Smooth muscle cell of the brain vasculature (primary cell): Measurements from ENCODE around the gene SMIM15.
"Not testable (repeated sequence)": the region's sequence is repeated elsewhere in the genome, so short reads cannot be mapped to it uniquely, and the experiment has no call there.

Experiments used
- DNase-seq: peaks from one replicate; pipeline ENCODE4 v3.0.0-alpha.2; 2012; ENCODE audit warnings: low read depth, low spot score

SMIM15 gene, protein sequence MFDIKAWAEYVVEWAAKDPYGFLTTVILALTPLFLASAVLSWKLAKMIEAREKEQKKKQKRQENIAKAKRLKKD

DNA sequence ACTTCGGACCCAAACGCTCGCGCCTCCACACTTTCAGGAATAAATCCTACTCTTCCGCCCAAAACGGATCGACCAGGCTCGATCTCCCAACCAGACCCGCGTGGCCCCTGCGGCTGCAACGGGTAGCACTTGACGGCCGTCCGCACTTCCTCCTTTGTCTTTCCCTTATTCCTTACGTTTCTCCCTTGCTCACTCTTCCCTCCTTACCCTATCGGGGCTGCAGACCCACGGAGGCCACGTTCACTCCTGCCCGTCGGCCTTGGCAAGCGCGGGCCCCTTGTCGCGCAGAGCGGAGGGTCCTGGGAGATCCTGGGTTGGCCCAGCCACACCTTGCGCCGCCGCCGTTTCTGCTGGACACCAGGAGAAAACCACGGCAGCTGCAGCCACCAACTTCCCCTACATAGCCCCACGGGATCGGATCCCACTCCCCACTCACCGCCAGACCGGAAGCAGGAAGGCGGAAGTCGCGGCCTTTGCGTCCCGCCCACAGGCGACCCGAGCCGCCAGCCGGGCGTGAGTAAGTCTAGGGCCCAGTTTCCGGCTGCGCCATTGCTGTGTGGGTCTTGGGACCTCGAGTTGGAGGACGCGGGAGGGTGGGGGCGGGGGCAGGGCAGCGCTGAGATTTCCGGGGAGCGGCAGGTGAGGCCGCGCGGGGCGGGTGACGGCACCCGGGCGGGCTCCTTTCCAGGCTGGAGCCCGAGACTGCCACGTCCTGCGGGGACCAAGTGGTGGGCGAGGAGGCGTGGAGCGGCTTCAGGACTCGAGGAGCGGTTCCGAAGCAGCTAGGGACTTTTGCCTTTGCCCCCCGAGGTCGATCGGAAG is at the start of gene SMIM15:
SMIM15 (minus strand) TSS at position 459 of the 822 bp plus-strand sequence. CDS start 2,297 bp downstream, outside the sequence.
- peak; percentile 47 for DNase-seq

DNA sequence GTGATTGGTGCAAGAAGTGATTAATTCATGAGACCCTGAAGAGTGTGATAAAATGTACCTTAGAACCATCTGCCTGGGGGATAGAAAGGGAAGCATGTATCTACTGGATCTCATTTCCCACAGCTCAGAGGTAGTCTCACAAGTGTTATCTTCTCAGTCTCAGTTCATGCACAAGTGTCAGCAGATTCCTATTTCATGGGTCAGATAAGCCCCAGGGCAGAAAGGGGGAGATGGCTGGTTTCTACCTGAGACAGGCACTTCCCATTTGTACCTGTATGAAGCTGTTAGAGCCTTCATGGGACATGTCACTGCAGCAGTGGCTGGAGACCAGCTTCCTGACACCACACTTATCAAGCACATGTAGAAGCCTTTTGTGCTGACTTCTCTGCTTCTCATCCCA is 45.6 kb upstream of the SMIM15 start:
- DNase-seq: no peak

DNA sequence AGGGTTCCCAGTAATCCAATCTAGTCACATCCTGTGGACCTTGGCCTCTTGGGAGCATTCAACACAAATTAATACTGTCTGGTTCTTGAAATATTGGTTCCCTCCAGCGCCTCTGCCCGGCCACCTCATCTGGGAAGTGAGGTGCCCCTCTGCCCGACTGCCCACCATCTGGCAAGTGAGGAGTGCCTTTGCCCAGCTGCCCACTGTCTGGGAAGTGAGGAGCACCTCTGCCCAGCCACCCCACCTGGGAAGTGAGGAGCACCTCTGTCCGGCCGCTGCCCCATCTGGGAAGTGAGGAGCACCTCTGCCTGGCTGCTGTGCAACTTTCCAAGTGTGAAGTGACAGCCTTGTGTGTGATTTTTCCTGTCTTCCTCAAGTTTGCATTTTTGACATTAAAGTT is 42.7 kb upstream of the SMIM15 start:
- no peak for DNase-seq

DNA sequence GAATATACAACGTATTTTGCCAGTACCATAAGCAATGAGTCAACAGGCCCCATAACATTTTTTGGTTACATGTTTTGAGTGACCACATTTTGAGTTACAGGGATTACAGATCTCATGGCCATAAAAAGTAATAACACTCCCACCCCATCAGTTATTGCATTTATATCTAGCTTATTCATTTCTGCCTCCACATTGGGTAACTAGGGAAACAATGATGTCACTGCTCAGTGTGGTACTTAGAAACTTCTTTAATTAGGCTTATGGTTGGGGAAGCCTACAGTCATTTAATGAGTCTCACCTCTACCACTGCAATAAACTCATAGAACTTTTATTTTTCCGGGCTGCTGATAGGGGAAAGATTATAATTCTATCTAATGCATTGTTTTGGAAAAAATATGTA is 39.9 kb upstream of the SMIM15 start:
- DNase-seq: no peak

DNA sequence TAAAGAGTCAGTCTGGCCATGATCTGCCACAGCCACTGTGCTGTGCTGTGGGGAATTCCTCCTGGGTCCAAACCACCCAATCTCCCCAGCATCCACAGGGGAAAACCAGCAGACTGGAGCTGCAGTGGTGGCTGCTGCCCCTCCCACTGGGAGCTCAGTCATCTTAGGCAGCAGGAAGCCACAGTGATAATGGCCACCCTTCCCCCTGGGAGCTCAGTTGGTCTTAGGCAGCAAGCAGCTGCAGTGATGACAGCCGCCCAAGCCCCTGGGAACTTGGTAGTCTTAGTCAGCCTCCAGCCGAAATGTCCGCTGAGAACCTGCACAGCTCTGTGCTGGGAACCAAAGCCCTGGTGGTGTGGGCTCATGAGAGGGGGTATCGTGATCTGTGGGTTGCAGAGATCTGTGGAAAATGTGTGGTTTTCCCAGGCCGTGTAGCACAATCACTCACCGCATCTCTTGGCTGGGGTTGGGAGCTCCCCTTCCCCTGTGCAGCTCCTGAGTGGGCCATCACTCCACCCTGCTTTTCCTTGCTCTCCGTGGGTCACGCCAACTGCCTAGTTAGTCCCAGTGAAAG is 38.4 kb upstream of the SMIM15 start:
- DNase-seq: no peak

DNA sequence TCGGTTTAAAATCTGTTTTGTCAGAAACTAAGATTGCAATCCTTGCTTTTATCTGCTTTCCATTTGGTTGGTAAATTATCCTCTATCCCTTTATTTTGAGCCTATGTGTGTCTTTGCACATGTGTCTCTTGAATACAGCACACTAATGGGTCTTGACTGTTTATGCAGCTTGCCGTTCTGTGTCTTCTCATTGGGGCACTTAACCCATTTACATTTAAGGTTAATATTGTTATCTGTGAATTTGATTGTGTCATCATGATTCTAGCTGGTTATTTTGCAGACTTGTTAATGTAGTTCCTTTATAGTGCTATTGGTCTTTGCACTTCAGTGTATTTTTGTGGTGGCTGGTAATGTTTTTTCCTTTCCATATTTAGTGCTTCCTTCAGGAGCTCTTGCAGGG is 36.3 kb upstream of the SMIM15 start:
- DNase-seq: no peak

DNA sequence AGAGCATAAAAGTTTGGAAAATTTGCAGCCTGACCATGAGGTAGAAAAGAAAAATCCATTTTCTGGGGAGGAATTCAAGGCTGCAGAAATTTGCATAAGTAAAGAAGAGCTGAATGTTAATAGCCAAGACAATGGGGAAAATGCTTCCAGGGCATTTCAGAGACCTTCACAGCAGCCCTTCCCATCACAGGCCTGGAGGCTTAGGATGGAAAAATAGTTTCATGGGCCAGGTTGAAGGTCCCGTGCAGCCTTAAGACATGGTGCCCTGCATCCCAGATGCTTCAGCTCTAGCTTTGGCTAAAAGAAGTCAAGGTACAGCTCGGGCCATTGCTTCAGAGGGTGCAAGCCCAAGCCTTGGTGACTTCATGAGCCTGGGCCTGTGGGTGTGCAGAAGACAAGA is 25.6 kb upstream of the SMIM15 start:
- not testable (repeated sequence) for DNase-seq

DNA sequence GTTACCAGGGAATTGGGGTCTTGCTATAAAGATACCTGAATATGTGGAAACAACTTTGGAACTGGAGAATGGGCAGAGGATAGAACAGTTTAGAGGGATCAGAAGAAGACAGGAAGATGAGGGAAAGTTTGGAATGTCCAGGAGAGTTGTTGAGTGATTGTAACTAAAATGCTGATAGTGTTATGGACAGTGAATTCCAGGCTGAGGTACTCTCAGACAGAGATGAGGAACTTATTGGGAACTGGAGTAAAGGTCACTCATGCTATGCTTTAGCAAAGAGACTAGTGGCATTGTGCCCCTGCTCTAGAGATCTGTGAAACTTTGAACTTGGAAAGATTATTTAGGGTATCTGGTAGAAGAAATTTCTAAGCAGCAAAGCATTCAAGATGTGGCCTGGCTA is 25.1 kb upstream of the SMIM15 start:
- not testable (repeated sequence) for DNase-seq

DNA sequence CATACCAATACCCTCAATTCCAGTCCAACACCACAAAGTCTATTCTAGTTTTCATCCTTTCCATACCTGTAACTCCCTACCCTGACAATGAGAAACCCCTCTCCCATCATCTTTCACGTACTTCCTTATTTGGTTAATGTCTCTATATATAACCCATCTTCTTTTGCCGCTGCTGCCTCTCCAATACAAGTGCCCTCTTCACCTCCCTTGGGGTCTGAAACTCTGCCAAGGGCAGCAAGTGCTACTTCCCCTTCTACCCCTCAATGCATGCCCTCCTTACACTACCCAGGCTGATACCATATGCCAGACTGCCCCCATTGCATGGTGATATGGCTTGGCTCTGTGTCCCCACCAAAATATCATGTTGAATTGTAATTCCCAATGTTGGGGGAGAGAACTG is 24.4 kb upstream of the SMIM15 start:
- no peak for DNase-seq

DNA sequence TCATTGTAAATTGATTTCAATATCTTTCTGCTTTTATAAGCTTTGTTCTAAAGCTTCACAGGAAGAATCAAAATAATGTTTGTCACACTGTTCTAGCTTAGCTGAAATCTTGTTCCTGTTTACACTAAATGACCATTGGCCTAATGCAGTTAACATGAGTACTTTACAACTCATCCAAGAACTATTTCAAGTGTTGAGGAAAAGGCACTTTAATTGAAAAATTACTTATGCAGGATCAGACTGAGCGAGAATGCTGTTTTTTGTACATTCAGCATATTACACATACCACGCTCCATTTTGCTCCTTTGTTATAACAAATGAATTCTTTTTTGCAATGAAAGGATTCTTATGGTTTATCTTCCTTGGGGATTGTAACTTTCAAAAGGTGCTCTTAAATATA is 22.4 kb upstream of the SMIM15 start:
- no peak for DNase-seq

DNA sequence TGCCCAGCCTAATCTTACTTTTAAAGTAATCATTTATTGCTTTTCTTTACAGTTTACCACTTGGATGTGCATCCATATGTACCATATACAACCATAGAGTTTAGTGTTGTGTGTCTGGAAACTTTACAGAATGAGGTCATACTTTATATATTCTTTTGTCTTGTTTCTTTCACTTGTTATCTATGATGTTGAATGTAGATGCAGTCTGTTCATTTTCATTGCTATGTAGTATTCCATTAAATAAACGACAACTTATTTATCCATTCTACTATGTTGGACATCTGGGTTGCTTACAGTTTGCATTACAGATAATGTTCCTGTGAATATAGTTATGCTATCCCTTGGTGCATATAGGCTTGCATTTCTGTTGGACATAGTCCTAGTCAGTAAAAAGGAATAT is 21.3 kb upstream of the SMIM15 start:
- DNase-seq: no peak

DNA sequence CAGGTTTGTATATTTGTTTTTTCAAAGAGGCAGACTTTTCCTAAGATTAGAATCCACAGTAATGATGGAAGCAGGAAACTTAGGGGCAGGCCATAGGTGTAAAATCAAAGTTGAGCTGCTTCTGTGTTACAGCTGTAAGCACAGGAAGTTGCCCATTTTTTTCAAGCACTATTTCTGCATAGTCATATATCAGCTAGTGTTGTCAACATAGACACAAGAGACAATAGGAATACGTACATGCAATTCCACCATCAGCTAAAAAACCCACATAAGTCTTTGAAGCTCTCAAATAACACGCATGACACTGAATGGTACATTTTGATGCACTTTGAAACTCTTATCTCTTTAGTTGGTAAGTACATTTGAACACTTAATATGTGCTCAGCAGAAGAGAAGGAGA is 20.2 kb upstream of the SMIM15 start:
- DNase-seq: no peak

DNA sequence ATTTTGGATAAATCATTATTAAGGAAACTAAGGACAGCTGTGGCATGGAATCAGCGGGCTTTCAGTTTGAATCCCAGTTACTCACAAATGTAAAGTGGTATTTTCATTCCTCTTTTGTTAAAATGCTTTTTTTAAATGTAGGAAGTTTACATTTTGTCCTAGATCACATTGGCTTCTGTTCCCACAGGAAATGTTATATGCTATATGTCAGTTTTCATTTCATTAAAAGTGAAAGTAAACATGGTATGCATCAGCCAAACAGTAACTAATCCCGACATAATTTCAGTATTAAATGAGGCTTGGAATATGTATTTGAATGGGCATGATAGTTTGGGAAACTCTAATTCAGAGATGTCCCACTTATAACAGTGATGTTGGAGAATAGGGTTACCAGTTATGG is 18.6 kb upstream of the SMIM15 start:
- DNase-seq: no peak

DNA sequence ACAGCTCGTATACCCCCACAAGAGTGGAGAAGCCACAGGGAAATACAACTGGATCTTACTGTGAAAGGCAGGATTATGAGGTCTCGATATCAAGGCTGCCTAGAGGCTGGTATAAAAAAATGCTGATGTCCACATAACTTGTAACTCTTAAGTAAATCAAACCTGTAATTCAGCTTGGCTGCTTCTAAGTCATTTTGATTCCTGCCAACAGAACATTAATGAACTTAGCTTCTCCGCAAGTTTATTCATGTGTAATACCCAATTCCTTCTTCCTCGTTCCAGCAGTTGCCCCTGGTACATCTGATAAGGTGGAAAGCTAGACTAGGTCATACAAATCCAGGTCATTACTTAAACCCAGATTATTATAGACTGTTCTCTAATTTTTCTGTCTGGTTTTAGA is 16.4 kb upstream of the SMIM15 start:
- no peak for DNase-seq

DNA sequence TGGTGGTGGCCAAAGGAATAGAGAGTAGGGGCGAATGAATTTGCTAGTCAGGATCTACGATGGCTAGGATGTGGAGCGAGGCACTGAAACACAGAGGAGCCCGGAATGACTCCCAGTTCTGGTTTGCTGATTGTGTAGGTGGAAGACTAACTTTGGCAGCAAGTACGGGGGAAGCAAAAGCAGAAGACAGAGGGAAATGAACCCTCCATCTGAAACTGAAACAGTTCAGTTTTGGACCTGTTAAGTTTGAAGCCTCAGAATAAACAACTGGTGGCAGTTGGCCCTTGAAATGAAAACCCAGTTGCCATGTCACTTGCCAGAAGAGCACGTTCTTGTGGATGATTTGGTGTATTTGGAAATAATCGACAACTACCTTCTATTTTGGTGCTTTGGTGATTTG is 15.4 kb upstream of the SMIM15 start:
- no peak for DNase-seq

DNA sequence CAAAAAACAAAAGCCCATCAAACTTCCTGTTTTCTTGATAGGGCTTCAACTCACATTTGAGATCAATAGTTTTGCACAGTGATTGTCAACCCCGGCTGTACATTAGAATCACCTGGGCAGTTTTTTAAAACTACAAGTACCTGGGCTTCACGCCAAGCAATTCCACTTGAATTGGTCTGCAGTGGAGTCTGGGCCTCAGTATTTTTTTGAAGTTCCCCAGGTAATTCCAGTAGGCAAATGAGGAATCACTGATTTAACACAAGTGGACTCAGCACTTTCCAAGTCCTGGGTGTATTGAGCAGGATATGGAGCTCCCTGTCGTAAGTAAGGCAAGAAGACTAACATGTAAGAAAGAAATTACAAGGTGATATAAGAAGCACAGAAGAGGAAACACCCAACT is 14.8 kb upstream of the SMIM15 start:
- DNase-seq: no peak

DNA sequence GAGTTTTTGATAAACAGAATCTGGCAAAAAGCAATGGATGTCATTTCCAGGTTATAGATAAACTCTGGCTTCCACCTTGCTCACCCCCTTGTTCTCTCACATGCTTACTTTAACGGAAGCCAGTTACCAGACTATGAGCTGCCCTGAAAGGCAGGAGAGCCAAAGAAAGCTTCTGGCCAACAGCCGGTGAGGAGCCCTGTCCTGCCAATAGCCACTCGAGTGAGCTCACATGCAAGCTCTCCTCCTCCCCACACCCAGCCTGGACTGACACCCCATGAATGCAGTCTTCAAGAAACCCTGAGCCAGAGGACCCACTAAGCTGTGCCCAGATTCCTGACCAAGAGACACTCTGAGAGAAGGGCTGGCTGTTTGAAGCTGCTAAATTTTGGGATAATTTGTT is 14.4 kb upstream of the SMIM15 start:
- DNase-seq: no peak

DNA sequence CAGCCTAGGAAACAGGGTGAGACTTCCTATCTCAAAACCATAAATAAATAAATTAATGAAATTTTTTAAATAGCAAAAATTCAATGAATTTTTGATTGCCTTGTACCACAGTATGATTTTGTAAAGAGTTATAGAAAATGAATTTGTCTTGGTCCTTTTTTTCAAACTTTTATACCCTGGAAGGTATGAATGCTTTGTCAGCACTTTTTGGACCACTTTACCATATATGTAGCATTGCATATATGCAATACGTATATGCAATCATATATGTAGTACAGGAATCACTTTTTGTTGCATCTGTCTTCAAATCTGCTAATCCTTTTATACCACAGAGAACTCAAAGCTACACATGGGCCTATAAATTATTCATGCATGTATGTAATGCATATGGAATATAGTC is 9.2 kb upstream of the SMIM15 start:
- no peak for DNase-seq

DNA sequence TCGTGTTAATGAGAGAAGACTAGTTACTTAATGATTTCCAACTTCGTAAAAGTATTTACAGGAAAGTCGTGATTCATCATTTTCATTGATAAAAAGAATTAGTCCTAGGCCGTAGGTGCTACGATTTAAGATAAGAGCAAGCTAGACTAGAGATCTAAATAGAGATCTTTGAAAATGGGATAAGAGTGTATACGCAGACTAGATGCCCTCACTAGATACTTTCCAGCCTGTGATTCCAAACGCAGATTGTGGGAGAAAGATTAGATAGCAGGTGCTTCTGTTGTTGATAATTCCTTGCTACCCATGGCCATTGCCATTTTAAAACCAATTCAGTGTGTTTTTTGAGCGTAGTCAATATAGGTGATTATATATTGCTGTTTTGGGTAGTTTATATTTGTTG is 6.7 kb upstream of the SMIM15 start:
- no peak for DNase-seq

DNA sequence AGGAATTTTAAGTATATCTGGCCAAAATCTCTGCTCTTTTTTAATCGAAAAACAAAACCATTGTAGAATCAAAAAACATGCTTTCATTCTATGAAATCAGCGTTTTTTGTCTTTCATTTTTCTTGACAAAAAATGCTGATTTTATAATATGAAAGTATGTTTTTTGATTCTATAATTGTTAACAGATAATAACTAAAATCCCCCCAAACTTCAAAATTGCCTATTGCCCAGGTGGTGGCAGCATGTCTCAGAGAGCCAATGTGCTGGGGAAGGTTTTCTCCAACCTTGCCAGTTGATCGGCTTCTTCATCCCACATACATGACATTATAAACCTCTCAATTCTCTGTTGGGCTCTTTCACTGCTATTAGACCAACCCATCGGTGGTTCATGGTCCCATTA is 5.1 kb upstream of the SMIM15 start:
- DNase-seq: no peak

DNA sequence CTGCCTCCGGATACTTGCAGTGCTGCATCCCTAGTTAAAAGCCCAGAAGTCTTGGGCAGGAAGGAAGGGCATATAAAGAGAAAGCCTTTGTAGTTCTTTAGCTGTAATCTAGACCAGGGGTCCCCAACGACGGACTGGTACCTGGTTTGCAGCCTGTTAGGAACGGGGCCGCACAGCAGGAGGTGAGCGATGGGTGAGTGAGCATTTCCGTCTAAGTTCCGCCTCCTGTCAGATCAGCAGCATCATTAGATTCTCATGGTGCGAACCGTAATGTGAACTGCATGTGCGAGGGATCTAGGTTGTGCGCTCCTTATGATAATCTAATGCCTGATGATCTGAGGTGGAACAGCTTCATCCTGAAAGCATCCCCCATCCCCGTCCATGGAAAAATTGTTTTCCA is 1.6 kb upstream of the SMIM15 start:
- no peak for DNase-seq

DNA sequence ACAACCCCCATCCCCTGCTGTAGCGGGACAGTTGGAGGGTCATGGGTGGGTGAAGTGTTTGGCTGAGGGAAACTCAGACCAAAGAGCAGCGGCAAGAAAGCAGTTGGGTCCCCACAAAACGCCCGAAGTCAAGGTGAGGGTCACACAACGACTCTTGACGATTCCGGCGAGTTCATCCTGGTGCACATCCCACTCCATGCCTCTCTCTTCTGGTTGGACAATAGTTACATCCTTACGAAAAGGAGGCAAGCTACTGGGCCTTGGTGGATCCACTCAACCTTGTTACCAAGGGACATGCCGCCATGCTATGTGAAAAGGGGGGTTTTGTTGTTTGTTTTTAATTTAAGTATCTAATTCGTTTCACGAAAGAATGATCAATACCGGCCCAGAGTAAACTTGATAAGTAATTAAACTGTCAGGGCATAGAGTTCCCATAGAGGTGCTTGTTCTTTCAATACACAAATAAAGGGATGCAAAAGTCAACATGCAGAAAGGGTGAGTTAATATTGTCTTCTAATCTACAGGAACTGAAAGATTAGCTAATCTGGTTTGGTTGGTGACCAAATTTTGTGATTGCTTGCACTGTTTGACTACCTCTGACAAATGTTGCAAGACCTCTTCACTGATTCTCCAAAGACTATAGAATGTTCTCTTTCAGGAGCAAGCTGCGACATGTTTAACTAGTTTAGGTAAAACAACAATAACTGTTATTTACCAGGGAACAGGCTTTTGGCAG is 732 bp upstream of the SMIM15 start:
- DNase-seq: no peak

DNA sequence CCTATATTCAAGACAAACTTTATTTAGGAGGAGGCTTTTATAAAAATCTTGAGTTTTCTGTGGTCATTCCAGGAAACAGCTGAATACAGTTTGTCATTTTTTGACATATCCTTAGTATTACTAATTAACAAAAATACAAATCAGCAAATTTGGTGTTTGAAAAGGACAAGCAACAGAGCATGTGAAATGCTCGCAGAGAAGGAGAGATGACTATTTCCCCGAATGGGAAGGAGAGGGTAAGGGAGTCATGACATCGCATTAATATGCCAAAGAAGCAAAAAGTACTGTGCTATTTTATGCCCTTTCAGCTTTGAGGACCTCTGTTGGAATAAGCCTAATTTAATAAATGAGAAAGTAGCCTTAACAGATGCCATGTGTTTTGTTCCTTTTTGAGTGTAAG is 1.8 kb downstream of the SMIM15 start:
- DNase-seq: no peak
